ENCODE results near the gene KHDC4. TPM values are rescaled to one million over a fixed set of nuclear protein-coding genes. Genes with fewer than 3 reads are reported as not detected.

The KHDC4 gene
- total and polyA plus RNA-seq, 9 of the 15 experiments (the other 6 are each of a cell fraction or from before 2014, with no cell fraction given): 12.1 to 185 (median 65.6) TPM

DNA sequence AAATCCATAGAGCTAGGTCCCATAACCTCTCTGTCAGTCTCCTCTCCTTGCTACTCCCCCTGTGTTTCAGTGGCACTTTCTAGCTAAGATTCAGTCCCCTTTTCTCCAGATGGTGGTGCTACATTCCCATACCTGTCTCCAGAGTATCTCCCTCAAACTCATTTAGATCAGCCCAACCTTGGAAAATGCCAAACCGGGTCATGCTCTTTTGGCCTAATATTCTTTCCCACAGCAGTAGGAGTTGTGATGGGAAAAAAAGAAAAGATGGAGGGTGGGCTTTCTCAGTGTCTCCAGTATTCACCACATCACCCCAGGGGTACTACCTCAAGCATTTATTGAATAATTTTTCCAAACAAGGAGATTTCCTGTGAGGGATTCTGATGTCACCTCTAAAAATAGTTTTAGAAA is 4.0 kb upstream of the KHDC4 start (continued):
- no peak for TF ChIP-seq CREB3L1 (IDR thresholded peaks at IDR 0.05; ENCODE audit: borderline replicate concordance, low read depth)
- TF ChIP-seq, protein P1, sequence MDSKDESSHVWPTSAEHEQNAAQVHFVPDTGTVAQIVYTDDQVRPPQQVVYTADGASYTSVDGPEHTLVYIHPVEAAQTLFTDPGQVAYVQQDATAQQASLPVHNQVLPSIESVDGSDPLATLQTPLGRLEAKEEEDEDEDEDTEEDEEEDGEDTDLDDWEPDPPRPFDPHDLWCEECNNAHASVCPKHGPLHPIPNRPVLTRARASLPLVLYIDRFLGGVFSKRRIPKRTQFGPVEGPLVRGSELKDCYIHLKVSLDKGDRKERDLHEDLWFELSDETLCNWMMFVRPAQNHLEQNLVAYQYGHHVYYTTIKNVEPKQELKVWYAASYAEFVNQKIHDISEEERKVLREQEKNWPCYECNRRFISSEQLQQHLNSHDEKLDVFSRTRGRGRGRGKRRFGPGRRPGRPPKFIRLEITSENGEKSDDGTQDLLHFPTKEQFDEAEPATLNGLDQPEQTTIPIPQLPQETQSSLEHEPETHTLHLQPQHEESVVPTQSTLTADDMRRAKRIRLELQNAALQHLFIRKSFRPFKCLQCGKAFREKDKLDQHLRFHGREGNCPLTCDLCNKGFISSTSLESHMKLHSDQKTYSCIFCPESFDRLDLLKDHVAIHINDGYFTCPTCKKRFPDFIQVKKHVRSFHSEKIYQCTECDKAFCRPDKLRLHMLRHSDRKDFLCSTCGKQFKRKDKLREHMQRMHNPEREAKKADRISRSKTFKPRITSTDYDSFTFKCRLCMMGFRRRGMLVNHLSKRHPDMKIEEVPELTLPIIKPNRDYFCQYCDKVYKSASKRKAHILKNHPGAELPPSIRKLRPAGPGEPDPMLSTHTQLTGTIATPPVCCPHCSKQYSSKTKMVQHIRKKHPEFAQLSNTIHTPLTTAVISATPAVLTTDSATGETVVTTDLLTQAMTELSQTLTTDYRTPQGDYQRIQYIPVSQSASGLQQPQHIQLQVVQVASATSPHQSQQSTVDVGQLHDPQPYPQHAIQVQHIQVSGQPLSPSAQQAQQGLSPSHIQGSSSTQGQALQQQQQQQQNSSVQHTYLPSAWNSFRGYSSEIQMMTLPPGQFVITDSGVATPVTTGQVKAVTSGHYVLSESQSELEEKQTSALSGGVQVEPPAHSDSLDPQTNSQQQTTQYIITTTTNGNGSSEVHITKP (IDR thresholded peaks at IDR 0.05; ENCODE audit: partially characterized antibody): peak; percentile 96
- TF ChIP-seq SRF (CRISPR knock-in tag; IDR thresholded peaks at IDR 0.05): peak in 1 of 2 experiments; percentile 42; a peak in 1 of 4 replicates
- TF ChIP-seq SAFB2 (IDR thresholded peaks at IDR 0.05; ENCODE audit: borderline replicate concordance, low read depth, low read length, severe bottlenecking): no peak
- peak; percentile 84 for TF ChIP-seq SMC3 (conservative IDR thresholded peaks at IDR 0.05; ENCODE audit: insufficient read depth, low read depth, low read length)
- peak; percentile 31; the same call in 1 of the 2 replicates for TF ChIP-seq VEZF1 (CRISPR knock-in tag; IDR thresholded peaks at IDR 0.05)
- peak; percentile 97 to 98 for TF ChIP-seq RAD21 (CRISPR knock-in tag; conservative IDR thresholded peaks at IDR 0.05 in 1 of 2, IDR thresholded peaks at IDR 0.05 in 1 of 2)
- TF ChIP-seq CTBP1 (IDR thresholded peaks at IDR 0.05; ENCODE audit: borderline replicate concordance): peak; percentile 37; the same call in 1 of the 2 replicates
- TF ChIP-seq MNT (conservative IDR thresholded peaks at IDR 0.05): 0 out of 4 replicates have a peak, but pooled peaks have one; percentile 24
- no peak for TF ChIP-seq POU5F1 (IDR thresholded peaks at IDR 0.05; ENCODE audit: borderline replicate concordance, low read depth, low read length, partially characterized antibody)
- TF ChIP-seq CC2D1A (IDR thresholded peaks at IDR 0.05): peak; percentile 87
- TF ChIP-seq CREM (IDR thresholded peaks at IDR 0.05; ENCODE audit: low read depth): 0 out of 2 replicates have a peak, but pooled peaks have one; percentile 5
- peak; percentile 27 to 33; a peak in 1 of 4 replicates for TF ChIP-seq MAZ (CRISPR knock-in tag; conservative IDR thresholded peaks at IDR 0.05 in 1 of 2, IDR thresholded peaks at IDR 0.05 in 1 of 2)
- TF ChIP-seq L3MBTL2 (IDR thresholded peaks at IDR 0.05): 0 out of 2 replicates have a peak, but pooled peaks have one; percentile 7
- no peak for TF ChIP-seq ZNF3 (CRISPR knock-in tag; IDR thresholded peaks at IDR 0.05)
- TF ChIP-seq TEAD4 (IDR thresholded peaks at IDR 0.05; ENCODE audit: low read length): peak; percentile 37; the same call in 1 of the 2 replicates
- no peak for TF ChIP-seq TEAD4 (CRISPR knock-in tag; IDR thresholded peaks at IDR 0.05; ENCODE audit: borderline replicate concordance)
- peak; percentile 43; the same call in 1 of the 2 replicates for TF ChIP-seq TCF7L2 (IDR thresholded peaks at IDR 0.05; ENCODE audit: low read depth, low read length)
- no peak for TF ChIP-seq PCBP1 (IDR thresholded peaks at IDR 0.05; ENCODE audit: low read depth, low read length, poor library complexity, severe bottlenecking)

Data from K562 (cell line).